ENCODE measurements around the gene CACNA1B. TPM values are rescaled to one million over a fixed set of nuclear protein-coding genes. Genes with fewer than 3 reads are reported as not detected.

Gene CACNA1B
- total RNA-seq, 2 donors from 2014 or later = 3.6 to 7.9 TPM

DNA sequence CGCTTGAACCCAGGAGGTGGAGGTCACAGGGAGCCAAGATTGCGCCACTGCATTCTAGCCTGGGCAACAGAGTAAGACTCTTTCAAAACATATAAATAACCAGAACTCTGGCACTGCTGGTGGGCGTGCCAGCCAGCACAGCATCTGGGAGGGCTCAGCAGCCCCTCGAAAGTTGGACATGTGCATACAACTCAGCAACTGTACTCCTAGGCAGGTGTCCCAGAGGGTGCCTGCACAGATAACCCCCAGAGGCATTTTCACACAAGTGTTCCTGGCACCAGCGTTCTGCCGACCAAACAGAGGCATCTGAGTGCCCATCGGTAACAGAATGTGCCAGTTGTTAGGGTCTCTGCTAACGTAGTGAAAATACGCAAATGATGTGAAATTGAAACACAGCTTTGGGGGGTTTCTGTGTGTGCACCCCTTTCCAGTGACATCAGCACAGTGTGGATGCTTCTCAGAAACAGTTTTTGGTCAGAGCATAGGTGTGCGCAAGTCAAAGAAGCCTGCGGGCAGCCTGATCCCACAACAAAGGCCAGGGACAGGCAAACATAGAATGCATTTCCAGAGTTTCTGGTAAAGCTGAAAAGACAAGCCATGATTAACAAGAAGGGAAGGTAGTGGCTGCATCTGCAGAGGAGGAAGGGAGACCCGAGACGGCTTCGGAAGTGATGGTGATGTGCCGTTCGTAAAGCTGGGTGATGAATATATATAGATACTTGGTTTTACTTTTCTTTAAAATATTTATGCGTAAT, 190.2 kb downstream of the CACNA1B start:
- H3K4me3 Mint-ChIP-seq = no peak overlapping the region
- no peak overlapping the region for H3K9ac ChIP-seq (ENCODE audit: extremely low read depth, low read length, poor library complexity, severe bottlenecking)
- peak; percentile 31 for DNase-seq
- H3K27me3 Mint-ChIP-seq (ENCODE audit: insufficient read depth) = no peaks in the 10 kb centered on the region
- no peaks in the 10 kb centered on the region for H3K36me3 ChIP-seq (ENCODE audit: control insufficient read depth, insufficient read depth, low read length)
- H3K27ac ChIP-seq (ENCODE audit: low read depth, low read length) = no peak overlapping the region
- WGBS, 2 experiments (ENCODE audit: insufficient coverage in 1 of 2, insufficient read length in 1 of 2) = 90 to 94% methylated on average over 16 to 17 of the region's 17 CpGs
- H3K4me1 ChIP-seq (ENCODE audit: control insufficient read depth, insufficient read depth, low read length) = no peaks in the 10 kb centered on the region
- TF ChIP-seq, protein P1, sequence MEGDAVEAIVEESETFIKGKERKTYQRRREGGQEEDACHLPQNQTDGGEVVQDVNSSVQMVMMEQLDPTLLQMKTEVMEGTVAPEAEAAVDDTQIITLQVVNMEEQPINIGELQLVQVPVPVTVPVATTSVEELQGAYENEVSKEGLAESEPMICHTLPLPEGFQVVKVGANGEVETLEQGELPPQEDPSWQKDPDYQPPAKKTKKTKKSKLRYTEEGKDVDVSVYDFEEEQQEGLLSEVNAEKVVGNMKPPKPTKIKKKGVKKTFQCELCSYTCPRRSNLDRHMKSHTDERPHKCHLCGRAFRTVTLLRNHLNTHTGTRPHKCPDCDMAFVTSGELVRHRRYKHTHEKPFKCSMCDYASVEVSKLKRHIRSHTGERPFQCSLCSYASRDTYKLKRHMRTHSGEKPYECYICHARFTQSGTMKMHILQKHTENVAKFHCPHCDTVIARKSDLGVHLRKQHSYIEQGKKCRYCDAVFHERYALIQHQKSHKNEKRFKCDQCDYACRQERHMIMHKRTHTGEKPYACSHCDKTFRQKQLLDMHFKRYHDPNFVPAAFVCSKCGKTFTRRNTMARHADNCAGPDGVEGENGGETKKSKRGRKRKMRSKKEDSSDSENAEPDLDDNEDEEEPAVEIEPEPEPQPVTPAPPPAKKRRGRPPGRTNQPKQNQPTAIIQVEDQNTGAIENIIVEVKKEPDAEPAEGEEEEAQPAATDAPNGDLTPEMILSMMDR (conservative IDR thresholded peaks at IDR 0.05) = no peak
- no peaks in the 10 kb centered on the region for H3K27me3 ChIP-seq (ENCODE audit: control insufficient read depth, insufficient read depth, low read length, poor library complexity, severe bottlenecking)
- H3K27ac Mint-ChIP-seq = peak overlapping the region; percentile 46
- H3K9me3 ChIP-seq (ENCODE audit: control insufficient read depth, low read length) = peaks cover 17% of the 10 kb centered on the region
- peaks cover 3% of the 10 kb centered on the region for H3K4me1 Mint-ChIP-seq
- H3K36me3 Mint-ChIP-seq (ENCODE audit: low read depth) = peaks cover 5% of the 10 kb centered on the region
- H3K9me3 Mint-ChIP-seq = no peaks in the 10 kb centered on the region
- H3K4me3 ChIP-seq (ENCODE audit: low read length) = no peak overlapping the region

- TF ChIP-seq, protein P1 (conservative IDR thresholded peaks at IDR 0.05) = no peak
- H3K4me3 Mint-ChIP-seq = no peak overlapping the region
- H3K4me3 ChIP-seq (ENCODE audit: low read length) = no peak overlapping the region
- peak; percentile 53 for DNase-seq
- peaks cover 17% of the 10 kb centered on the region for H3K9me3 ChIP-seq (ENCODE audit: control insufficient read depth, low read length)
- no peak overlapping the region for H3K9ac ChIP-seq (ENCODE audit: extremely low read depth, low read length, poor library complexity, severe bottlenecking)
- H3K4me1 Mint-ChIP-seq = peaks cover 10% of the 10 kb centered on the region
- no peaks in the 10 kb centered on the region for H3K27me3 ChIP-seq (ENCODE audit: control insufficient read depth, insufficient read depth, low read length, poor library complexity, severe bottlenecking)
- WGBS, 2 experiments (ENCODE audit: insufficient coverage in 1 of 2, insufficient read length in 1 of 2) = 76 to 86% methylated on average over 5 to 9 of the region's 9 CpGs
- no peaks in the 10 kb centered on the region for H3K4me1 ChIP-seq (ENCODE audit: control insufficient read depth, insufficient read depth, low read length)
- H3K27ac Mint-ChIP-seq = no peak overlapping the region
- peaks cover 5% of the 10 kb centered on the region for H3K36me3 Mint-ChIP-seq (ENCODE audit: low read depth)
- H3K27ac ChIP-seq (ENCODE audit: low read depth, low read length) = peak overlapping the region; percentile 76
- H3K27me3 Mint-ChIP-seq (ENCODE audit: insufficient read depth) = no peaks in the 10 kb centered on the region
- H3K36me3 ChIP-seq (ENCODE audit: control insufficient read depth, insufficient read depth, low read length) = no peaks in the 10 kb centered on the region
- H3K9me3 Mint-ChIP-seq = no peaks in the 10 kb centered on the region
Observed at GRCh38 chr9:138068601-138069035, 191.0 kb downstream of the CACNA1B start.

- Mint-ChIP-seq H3K27ac (peak overlapping the region; percentile 18), H3K36me3 (ENCODE audit: low read depth) (peaks cover 6% of the 10 kb centered on the region), H3K4me1 (peaks cover 11% of the 10 kb centered on the region), H3K27me3 (ENCODE audit: insufficient read depth) (no peaks in the 10 kb centered on the region), H3K4me3 (no peak overlapping the region), H3K9me3 (no peaks in the 10 kb centered on the region)
- TF ChIP-seq, protein P1 (conservative IDR thresholded peaks at IDR 0.05) = no peak
- Histone ChIP-seq H3K27me3 (ENCODE audit: control insufficient read depth, insufficient read depth, low read length, poor library complexity, severe bottlenecking) (no peaks in the 10 kb centered on the region), H3K4me1 (ENCODE audit: control insufficient read depth, insufficient read depth, low read length) (no peaks in the 10 kb centered on the region), H3K9ac (ENCODE audit: extremely low read depth, low read length, poor library complexity, severe bottlenecking) (no peak overlapping the region), H3K4me3 (ENCODE audit: low read length) (no peak overlapping the region), H3K36me3 (ENCODE audit: control insufficient read depth, insufficient read depth, low read length) (no peaks in the 10 kb centered on the region), H3K27ac (ENCODE audit: low read depth, low read length) (no peak overlapping the region), H3K9me3 (ENCODE audit: control insufficient read depth, low read length) (peaks cover 17% of the 10 kb centered on the region)
- 79 to 90% methylated on average over 12 to 18 of the region's 18 CpGs for WGBS, 2 experiments (ENCODE audit: insufficient coverage in 1 of 2, insufficient read length in 1 of 2)
- DNase-seq = peak; percentile 56
Observed at GRCh38 chr9:138069731-138070456, 192.3 kb downstream of the CACNA1B start.

Measured in endodermal cell (in vitro differentiated cells).